GM12878 (cell line): ENCODE data around the gene FAM131B.

Experiments used
- CREB1 ChIP-seq: IDR thresholded peaks from 2 replicates; pipeline ENCODE4 v1.6.1; 2012; ENCODE audit warnings: low read depth, mild to moderate bottlenecking, inconsistent platforms
- EZH2 ChIP-seq: IDR thresholded peaks from 2 replicates; pipeline ENCODE4 v1.6.1; 2012; ENCODE audit warnings: low read depth, mild to moderate bottlenecking, control low read depth, inconsistent platforms, low read length, borderline replicate concordance; ENCODE audit not compliant: control insufficient read depth
- FOS ChIP-seq: IDR thresholded peaks from 3 replicates; pipeline ENCODE4 v1.6.1; 2011; ENCODE audit warnings: borderline replicate concordance; ENCODE audit not compliant: insufficient read length; ENCODE audit errors: extremely low read depth
- SPI1 ChIP-seq: IDR thresholded peaks from 2 replicates; pipeline ENCODE4 v1.6.1; 2011; ENCODE audit warnings: low read depth, mild to moderate bottlenecking, low read length, moderate library complexity, borderline replicate concordance; ENCODE audit not compliant: insufficient read depth
- TF ChIP-seq, protein P1 (sequence below): IDR thresholded peaks from 2 replicates; pipeline ENCODE4 v1.6.1; 2012; ENCODE audit warnings: low read length, inconsistent platforms

GRCh38 chr7:143407287-143408251, 45.1 kb upstream of the FAM131B start:
- TF ChIP-seq SPI1 (no peak), EZH2 (no peak), FOS (no peak), CREB1 (no peak)
- TF ChIP-seq, protein P1, sequence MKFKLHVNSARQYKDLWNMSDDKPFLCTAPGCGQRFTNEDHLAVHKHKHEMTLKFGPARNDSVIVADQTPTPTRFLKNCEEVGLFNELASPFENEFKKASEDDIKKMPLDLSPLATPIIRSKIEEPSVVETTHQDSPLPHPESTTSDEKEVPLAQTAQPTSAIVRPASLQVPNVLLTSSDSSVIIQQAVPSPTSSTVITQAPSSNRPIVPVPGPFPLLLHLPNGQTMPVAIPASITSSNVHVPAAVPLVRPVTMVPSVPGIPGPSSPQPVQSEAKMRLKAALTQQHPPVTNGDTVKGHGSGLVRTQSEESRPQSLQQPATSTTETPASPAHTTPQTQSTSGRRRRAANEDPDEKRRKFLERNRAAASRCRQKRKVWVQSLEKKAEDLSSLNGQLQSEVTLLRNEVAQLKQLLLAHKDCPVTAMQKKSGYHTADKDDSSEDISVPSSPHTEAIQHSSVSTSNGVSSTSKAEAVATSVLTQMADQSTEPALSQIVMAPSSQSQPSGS = no peak
